ENCODE results near the gene FYCO1. TPM values are rescaled to one million over a fixed set of nuclear protein-coding genes. Genes with fewer than 3 reads are reported as not detected.

The FYCO1 gene
- total RNA-seq, 1 donor from 2014 or later = 31.8 TPM

GRCh38 chr3:45983770-45984169, 11.9 kb downstream of the FYCO1 start:
- peaks cover 25% of the 10 kb centered on the region for H3K4me1 Mint-ChIP-seq (ENCODE audit: unreplicated experiment)
- DNase-seq (ENCODE audit: extremely low spot score, unreplicated experiment) = no peak

DNA sequence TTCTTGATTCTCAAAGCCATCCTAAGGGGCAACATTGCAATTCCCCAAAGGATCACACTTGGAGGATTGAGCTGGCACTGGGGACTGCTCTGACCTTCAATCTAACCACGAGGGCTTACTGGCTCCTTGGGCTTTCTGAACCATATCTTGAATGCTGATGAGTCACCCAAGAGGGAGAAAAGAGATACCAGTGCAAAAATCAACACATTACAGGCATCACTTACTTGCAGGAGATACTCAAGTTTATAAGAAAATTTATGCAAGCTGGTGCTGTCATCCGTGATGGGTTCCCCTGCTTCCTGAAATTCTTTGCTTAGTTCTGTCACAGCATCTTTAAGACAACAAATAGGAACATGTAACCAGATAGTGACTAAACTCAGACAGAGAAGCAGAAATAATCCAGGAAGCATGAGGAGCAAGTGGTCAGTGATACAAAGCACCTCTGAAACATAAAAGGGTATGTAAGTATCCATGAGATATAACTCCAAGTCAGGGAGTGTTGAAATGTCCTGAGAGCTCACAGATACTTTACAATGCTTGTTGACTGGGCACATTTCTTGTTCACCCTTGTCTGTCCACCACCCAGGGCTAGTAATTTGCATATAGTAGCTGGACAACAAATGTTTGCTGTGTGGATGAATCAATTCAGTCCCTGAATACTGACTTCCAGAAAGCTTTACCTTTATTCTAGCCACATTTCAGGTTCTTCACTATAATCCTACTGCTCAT, 14.1 kb downstream of the FYCO1 start:
- Mint-ChIP-seq H3K36me3 (ENCODE audit: unreplicated experiment) (peaks cover 43% of the 10 kb centered on the region), H3K27me3 (ENCODE audit: unreplicated experiment) (no peaks in the 10 kb centered on the region), H3K4me3 (ENCODE audit: unreplicated experiment) (no peak overlapping the region), H3K9me3 (ENCODE audit: unreplicated experiment) (no peaks in the 10 kb centered on the region), H3K4me1 (ENCODE audit: unreplicated experiment) (peaks cover 5% of the 10 kb centered on the region), H3K27ac (ENCODE audit: unreplicated experiment) (no peak overlapping the region)
- DNase-seq (ENCODE audit: extremely low spot score, unreplicated experiment) = no peak
- TF ChIP-seq CTCF (IDR thresholded peaks at IDR 0.05) = no peak

More at GRCh38 chr3:45983770-45984169, 11.9 kb downstream of the FYCO1 start:
- no peaks in the 10 kb centered on the region for H3K9me3 Mint-ChIP-seq (ENCODE audit: unreplicated experiment)
- H3K36me3 Mint-ChIP-seq (ENCODE audit: unreplicated experiment) = peaks cover 30% of the 10 kb centered on the region
- H3K4me3 Mint-ChIP-seq (ENCODE audit: unreplicated experiment) = no peak overlapping the region
- H3K27me3 Mint-ChIP-seq (ENCODE audit: unreplicated experiment) = no peaks in the 10 kb centered on the region
- no peak for TF ChIP-seq CTCF (IDR thresholded peaks at IDR 0.05)
- no peak overlapping the region for H3K27ac Mint-ChIP-seq (ENCODE audit: unreplicated experiment)

- H3K27me3 Mint-ChIP-seq (ENCODE audit: unreplicated experiment) = no peaks in the 10 kb centered on the region
- H3K4me3 Mint-ChIP-seq (ENCODE audit: unreplicated experiment) = no peak overlapping the region
- DNase-seq (ENCODE audit: extremely low spot score, unreplicated experiment) = no peak
- no peaks in the 10 kb centered on the region for H3K4me1 Mint-ChIP-seq (ENCODE audit: unreplicated experiment)
- no peak overlapping the region for H3K27ac Mint-ChIP-seq (ENCODE audit: unreplicated experiment)
- no peaks in the 10 kb centered on the region for H3K9me3 Mint-ChIP-seq (ENCODE audit: unreplicated experiment)
- peaks cover 48% of the 10 kb centered on the region for H3K36me3 Mint-ChIP-seq (ENCODE audit: unreplicated experiment)
- no peak for TF ChIP-seq CTCF (IDR thresholded peaks at IDR 0.05)
Measured at GRCh38 chr3:45980819-45981218, 14.8 kb downstream of the FYCO1 start.

DNA sequence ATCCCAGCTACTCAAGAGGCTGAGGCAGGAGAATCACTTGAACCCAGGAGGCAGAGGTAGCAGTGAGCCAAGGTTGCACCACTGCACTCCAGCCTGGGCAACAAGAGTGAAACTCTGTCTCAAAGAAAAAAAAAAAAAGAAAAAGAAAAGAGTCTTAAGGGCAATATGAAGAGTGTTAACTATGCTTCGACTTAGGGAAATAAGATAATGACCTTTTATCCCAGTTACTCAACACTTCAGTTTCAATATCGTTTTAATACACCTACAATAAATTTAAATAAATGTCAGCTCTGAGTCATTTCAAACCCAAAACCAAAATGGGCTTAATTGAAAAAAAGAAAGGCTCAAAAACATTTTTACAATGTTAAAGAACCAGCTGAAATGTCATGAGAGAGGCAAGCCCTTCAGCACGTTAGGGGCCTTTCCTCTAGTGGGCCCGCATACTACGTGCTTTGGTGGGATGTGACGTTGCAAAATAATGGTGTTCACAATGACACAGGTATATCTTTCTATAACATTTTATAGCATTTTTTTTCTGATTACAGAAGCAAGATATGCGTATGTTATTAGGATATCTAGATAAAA, 15.3 kb downstream of the FYCO1 start:
- no peak for TF ChIP-seq CTCF (IDR thresholded peaks at IDR 0.05)
- H3K27me3 Mint-ChIP-seq (ENCODE audit: unreplicated experiment) = no peaks in the 10 kb centered on the region
- peaks cover 53% of the 10 kb centered on the region for H3K36me3 Mint-ChIP-seq (ENCODE audit: unreplicated experiment)
- no peak overlapping the region for H3K4me3 Mint-ChIP-seq (ENCODE audit: unreplicated experiment)
- H3K27ac Mint-ChIP-seq (ENCODE audit: unreplicated experiment) = no peak overlapping the region
- no peak for DNase-seq (ENCODE audit: extremely low spot score, unreplicated experiment)
- no peaks in the 10 kb centered on the region for H3K4me1 Mint-ChIP-seq (ENCODE audit: unreplicated experiment)
- H3K9me3 Mint-ChIP-seq (ENCODE audit: unreplicated experiment) = no peaks in the 10 kb centered on the region

- no peaks in the 10 kb centered on the region for H3K4me1 Mint-ChIP-seq (ENCODE audit: unreplicated experiment)
- no peak for TF ChIP-seq CTCF (IDR thresholded peaks at IDR 0.05)
- no peak for DNase-seq (ENCODE audit: extremely low spot score, unreplicated experiment)
- H3K36me3 Mint-ChIP-seq (ENCODE audit: unreplicated experiment) = peaks cover 58% of the 10 kb centered on the region
- no peaks in the 10 kb centered on the region for H3K9me3 Mint-ChIP-seq (ENCODE audit: unreplicated experiment)
- H3K27ac Mint-ChIP-seq (ENCODE audit: unreplicated experiment) = no peak overlapping the region
- no peaks in the 10 kb centered on the region for H3K27me3 Mint-ChIP-seq (ENCODE audit: unreplicated experiment)
- H3K4me3 Mint-ChIP-seq (ENCODE audit: unreplicated experiment) = no peak overlapping the region
Measured at GRCh38 chr3:45979378-45979777, 16.2 kb downstream of the FYCO1 start.
